Calu3 (cell line): Measurements from ENCODE around the gene C12orf43. TPM values are rescaled to one million over a fixed set of nuclear protein-coding genes. Genes with fewer than 3 reads are reported as not detected.

Source experiments
- BruUV-seq: library from RNA; stranded (reverse); fragments of 400-500 nt; replicated peaks from 2 replicates; lab custom pipeline; 2021; lab: Mats Ljungman, UMichigan
- CTCF ChIA-PET: fragments of 300-600 bp; sonication (Branson Sonifier 250); formaldehyde crosslinking; loops from one replicate; lab custom pipeline; 2022; ENCODE audit warnings: antibody characterized with exemption; lab: Charles Lee
- DNase-seq: peaks from one replicate; pipeline ENCODE4 v3.0.0; 2022
- H3K27ac Mint-ChIP-seq: one replicate; pipeline ENCODE4 v1.8.0; 2022; ENCODE audit warnings: mixed read lengths; ENCODE audit not compliant: unreplicated experiment
- H3K27me3 Mint-ChIP-seq: one replicate; pipeline ENCODE4 v1.8.0; 2022; ENCODE audit warnings: mixed read lengths; ENCODE audit not compliant: unreplicated experiment
- H3K36me3 Mint-ChIP-seq: one replicate; pipeline ENCODE4 v1.8.0; 2022; ENCODE audit warnings: mild to moderate bottlenecking, moderate library complexity, mixed read lengths; ENCODE audit not compliant: insufficient read depth, unreplicated experiment
- H3K4me1 Mint-ChIP-seq: one replicate; pipeline ENCODE4 v1.8.0; 2022; ENCODE audit warnings: mild to moderate bottlenecking, low read depth, mixed read lengths; ENCODE audit not compliant: unreplicated experiment
- H3K4me3 Mint-ChIP-seq: one replicate; pipeline ENCODE4 v1.8.0; 2022; ENCODE audit warnings: mild to moderate bottlenecking, low read depth, moderate library complexity, mixed read lengths; ENCODE audit not compliant: unreplicated experiment
- H3K9me3 Mint-ChIP-seq: one replicate; pipeline ENCODE4 v1.8.0; 2022; ENCODE audit warnings: low read depth, mixed read lengths; ENCODE audit not compliant: unreplicated experiment
- CTCF ChIP-seq: fragments of 200-600 bp; IDR thresholded peaks from one replicate; pipeline ENCODE4 v1.8.0; 2022; ENCODE audit warnings: antibody characterized with exemption; ENCODE audit not compliant: unreplicated experiment
- intact Hi-C: fragments of 100-400 bp; cut with micrococcal nuclease; formaldehyde crosslinking; loops from one replicate; pipeline ENCODE4 v1.10.0; 2022; ENCODE audit not compliant: unreplicated experiment
- total RNA-seq: library from RNA; stranded (reverse); gene quantifications from 2 replicates; pipeline ENCODE4 v1.2.3, GENCODE V29; 2022

The C12orf43 gene
- total RNA-seq, 1 experiment from 2014 or later, result 26.2 TPM

DNA sequence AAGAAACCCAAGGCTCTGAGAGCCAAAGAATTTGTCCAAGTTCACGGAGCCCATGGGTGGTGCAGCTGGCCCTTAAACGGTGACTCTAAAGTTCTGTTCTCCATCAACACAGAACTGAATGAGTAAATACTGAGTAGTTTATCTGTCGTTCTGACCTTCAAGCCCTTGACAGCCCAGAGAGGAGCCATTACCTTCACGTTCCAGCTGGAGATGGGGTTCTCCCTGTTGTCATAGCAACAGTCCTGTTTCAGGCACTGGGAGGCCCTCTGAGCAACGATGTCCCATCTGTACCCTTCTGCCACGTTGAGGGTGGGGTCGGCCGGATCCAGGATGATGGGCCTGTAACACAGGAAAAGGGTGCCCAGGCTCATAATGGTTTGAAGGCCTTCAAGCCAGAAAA is 7.5 kb upstream of the C12orf43 start:
- Mint-ChIP-seq H3K27ac (no peak overlapping the region), H3K27me3 (no peaks in the 10 kb centered on the region), H3K4me1 (peaks cover 12% of the 10 kb centered on the region), H3K36me3 (peaks cover 9% of the 10 kb centered on the region), H3K9me3 (no peaks in the 10 kb centered on the region), H3K4me3 (no peak overlapping the region)
- intact Hi-C loops, result no loop called here
- no peak for TF ChIP-seq CTCF
- CTCF ChIA-PET, result interaction anchor here (0.6 kb wide), 1 partner anchor 10 kb away, joined by 3 read pairs; no protein-coding TSS in a partner anchor
- BruUV-seq, result no TSS peak
- no peak for DNase-seq

GRCh38 chr12:121022713-121023112 is 6.4 kb upstream of the C12orf43 start:
- H3K27ac Mint-ChIP-seq, result no peak overlapping the region
- TF ChIP-seq CTCF, result no peak
- CTCF ChIA-PET, result no interaction called here

DNA sequence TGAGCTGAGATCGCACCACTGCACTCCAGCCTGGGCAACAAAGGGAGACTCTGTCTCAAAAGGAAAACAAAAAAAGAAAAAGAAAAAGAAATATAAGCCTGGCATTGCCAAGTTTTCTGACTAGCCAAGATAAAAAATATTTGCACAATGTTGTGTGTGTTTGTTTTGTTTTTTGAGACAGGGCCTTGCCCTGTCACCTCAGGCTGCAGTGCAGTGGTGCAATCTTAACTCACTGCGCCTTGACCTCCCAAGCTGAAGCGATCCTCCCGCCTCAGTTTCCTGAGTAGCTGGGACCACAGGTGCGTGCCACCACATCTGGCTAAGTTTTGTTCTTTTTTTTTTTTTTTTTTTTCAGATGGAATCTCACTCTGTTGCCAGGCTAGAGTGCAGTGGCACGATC is 5.5 kb upstream of the C12orf43 start:
- peaks cover 12% of the 10 kb centered on the region for H3K4me1 Mint-ChIP-seq
- H3K27ac Mint-ChIP-seq, result no peak overlapping the region
- CTCF ChIA-PET, result no interaction called here
- no peaks in the 10 kb centered on the region for H3K27me3 Mint-ChIP-seq
- H3K36me3 Mint-ChIP-seq, result peaks cover 9% of the 10 kb centered on the region
- no TSS peak for BruUV-seq
- H3K9me3 Mint-ChIP-seq, result no peaks in the 10 kb centered on the region
- intact Hi-C loops, result no loop called here
- DNase-seq, result no peak
- H3K4me3 Mint-ChIP-seq, result no peak overlapping the region
- no peak for TF ChIP-seq CTCF

More at GRCh38 chr12:121022713-121023112, 6.4 kb upstream of the C12orf43 start:
- Mint-ChIP-seq H3K27me3 (no peaks in the 10 kb centered on the region), H3K4me1 (peaks cover 12% of the 10 kb centered on the region), H3K36me3 (peaks cover 9% of the 10 kb centered on the region), H3K9me3 (no peaks in the 10 kb centered on the region), H3K4me3 (no peak overlapping the region)
- no TSS peak for BruUV-seq
- no peak for DNase-seq
- intact Hi-C loops, result no loop called here

GRCh38 chr12:121018860-121019617 is 2.8 kb upstream of the C12orf43 start:
- H3K27me3 Mint-ChIP-seq, result no peaks in the 10 kb centered on the region
- no peak overlapping the region for H3K27ac Mint-ChIP-seq
- H3K4me1 Mint-ChIP-seq, result peaks cover 8% of the 10 kb centered on the region
- no peaks in the 10 kb centered on the region for H3K9me3 Mint-ChIP-seq
- TF ChIP-seq CTCF, result no peak
- H3K4me3 Mint-ChIP-seq, result no peak overlapping the region
- intact Hi-C loops, result no loop called here
- CTCF ChIA-PET, result interaction anchor here (0.6 kb wide), 1 partner anchor 110 kb away, joined by 3 read pairs; no protein-coding TSS in a partner anchor
- BruUV-seq, result no TSS peak
- peaks cover 12% of the 10 kb centered on the region for H3K36me3 Mint-ChIP-seq
- DNase-seq, result no peak
